ENCODE data around the gene MCU.
"Not testable (repeated sequence)": the region's sequence is repeated elsewhere in the genome, so short reads cannot be mapped to it uniquely, and the experiment has no call there.

The MCU gene

DNA sequence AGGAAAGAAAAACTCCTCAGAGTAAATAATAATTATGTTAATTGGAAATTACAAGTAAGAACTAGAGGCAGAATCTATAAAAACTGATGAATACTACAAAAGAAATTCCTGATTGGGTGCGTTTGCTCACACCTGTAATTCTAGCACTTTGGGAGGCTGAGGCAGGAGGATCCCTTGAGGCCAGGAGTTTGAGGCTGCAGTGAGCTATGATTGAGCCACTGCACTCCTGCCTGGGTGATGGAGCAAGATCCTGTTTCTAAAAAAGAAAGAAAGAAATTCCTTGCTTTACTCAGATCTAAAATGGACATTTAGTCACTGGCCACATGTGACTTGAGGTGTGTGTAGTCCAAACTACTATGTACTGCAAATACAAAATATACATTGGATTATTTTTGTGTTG, 42.0 kb downstream of the MCU start:
- ChIA-PET CTCF (interaction anchor here (1.2 to 1.8 kb wide), 3 partner anchors 10 to 285 kb away, joined by 3 to 6 read pairs (median 3); no protein-coding TSS in a partner anchor), POLR2A (no interaction called here)
- DNase-seq (ENCODE audit: extremely low spot score) = no peak
- TF ChIP-seq, protein P1, sequence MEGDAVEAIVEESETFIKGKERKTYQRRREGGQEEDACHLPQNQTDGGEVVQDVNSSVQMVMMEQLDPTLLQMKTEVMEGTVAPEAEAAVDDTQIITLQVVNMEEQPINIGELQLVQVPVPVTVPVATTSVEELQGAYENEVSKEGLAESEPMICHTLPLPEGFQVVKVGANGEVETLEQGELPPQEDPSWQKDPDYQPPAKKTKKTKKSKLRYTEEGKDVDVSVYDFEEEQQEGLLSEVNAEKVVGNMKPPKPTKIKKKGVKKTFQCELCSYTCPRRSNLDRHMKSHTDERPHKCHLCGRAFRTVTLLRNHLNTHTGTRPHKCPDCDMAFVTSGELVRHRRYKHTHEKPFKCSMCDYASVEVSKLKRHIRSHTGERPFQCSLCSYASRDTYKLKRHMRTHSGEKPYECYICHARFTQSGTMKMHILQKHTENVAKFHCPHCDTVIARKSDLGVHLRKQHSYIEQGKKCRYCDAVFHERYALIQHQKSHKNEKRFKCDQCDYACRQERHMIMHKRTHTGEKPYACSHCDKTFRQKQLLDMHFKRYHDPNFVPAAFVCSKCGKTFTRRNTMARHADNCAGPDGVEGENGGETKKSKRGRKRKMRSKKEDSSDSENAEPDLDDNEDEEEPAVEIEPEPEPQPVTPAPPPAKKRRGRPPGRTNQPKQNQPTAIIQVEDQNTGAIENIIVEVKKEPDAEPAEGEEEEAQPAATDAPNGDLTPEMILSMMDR (IDR thresholded peaks at IDR 0.05; ENCODE audit: control extremely low read depth, extremely low read depth, low read depth, missing control alignments) = no peak

DNA sequence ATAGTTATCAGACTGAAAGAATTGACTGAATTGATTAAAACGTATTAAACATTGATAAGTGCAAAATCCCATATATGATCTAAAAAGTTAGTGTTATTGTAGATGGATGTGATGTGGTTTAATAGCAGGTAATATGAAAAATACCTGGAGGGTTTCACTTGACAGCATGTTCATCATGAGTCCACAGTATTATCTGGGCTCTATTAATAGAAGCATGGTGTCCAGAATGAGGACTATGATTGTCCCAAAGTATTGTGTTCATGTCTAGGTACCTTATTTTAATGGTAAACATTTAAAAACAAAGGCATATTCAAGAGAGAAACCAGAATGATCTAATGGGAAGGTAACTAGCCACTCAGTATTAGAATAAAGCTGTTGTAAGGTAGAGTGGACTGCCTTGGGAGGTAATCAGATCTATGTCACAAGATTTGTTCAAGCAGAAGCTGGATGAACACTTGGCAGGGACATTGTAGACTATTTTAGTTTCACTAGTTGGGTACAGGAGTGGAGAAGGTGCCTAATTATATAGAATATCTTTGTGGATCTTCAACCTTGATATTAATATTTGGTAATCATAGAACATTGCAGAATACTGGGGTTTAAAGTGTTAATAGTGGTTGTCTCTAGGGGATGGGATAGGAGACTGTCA, 43.5 kb downstream of the MCU start:
- TF ChIP-seq, protein P1 (IDR thresholded peaks at IDR 0.05; ENCODE audit: control extremely low read depth, extremely low read depth, low read depth, missing control alignments) = no peak
- CTCF ChIA-PET = interaction anchor here (1.4 to 1.8 kb wide), 3 partner anchors 9 to 287 kb away, joined by 3 to 6 read pairs (median 3); no protein-coding TSS in a partner anchor
- no peak for DNase-seq (ENCODE audit: extremely low spot score)
- POLR2A ChIA-PET = no interaction called here

DNA sequence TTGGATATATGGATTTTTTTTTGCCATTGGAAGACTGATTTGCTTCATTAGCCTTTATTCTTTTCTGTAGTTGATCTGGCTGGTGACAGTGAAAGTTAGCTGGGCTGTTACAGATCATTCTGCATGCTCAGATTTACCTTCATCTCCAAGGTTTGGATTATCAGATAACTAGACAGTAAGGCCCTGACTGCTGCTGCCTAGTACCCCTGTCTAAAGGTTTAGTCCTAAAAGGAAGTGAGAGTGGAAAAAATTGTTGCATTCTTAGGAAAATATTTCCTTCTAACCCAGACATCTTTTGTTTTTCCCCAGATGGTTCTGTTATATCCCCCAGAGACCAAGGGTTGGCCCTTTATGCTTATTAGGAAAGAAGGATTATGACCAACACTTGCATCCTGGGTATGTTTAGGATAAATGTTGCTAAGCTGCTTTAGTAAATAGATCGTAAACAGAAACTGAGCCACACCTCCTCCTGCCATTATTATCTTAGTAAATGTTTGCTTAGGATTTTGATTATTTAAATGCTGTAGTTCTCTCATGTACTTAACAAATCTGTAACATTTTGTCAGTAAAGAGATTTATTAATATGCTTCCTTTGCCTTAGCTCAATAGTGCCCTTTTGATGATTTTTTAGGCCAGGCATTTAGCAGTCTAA, 44.4 kb downstream of the MCU start:
- POLR2A ChIA-PET = no interaction called here
- CTCF ChIA-PET = interaction anchor here (1.4 kb wide), 1 partner anchor 9 kb away, joined by 3 read pairs; no protein-coding TSS in a partner anchor
- no peak for DNase-seq (ENCODE audit: extremely low spot score)
- TF ChIP-seq, protein P1 (IDR thresholded peaks at IDR 0.05; ENCODE audit: control extremely low read depth, extremely low read depth, low read depth, missing control alignments) = no peak

DNA sequence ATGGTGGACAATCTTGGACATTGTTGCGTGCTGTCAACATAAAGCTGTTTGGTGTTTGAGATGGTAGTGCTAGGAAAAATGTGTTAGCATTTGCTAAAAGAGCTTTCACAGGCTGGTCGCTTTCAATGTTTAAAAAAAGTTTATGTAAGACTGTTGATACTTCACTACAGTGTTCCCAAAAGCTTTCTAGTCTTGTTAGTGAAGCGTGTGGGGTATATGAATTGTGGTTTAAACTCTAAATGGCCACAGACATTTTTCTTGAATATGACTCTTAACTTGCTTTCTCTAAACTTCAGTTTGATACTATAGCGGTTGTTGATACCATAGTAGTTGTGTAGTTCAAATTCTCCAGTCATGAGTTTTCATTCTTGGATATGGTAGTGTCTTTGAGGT, 44.9 kb downstream of the MCU start:
- CTCF ChIA-PET = interaction anchor here (1.4 kb wide), 1 partner anchor 9 kb away, joined by 3 read pairs; no protein-coding TSS in a partner anchor
- DNase-seq (ENCODE audit: extremely low spot score) = no peak
- POLR2A ChIA-PET = no interaction called here
- TF ChIP-seq, protein P1 (IDR thresholded peaks at IDR 0.05; ENCODE audit: control extremely low read depth, extremely low read depth, low read depth, missing control alignments) = no peak

DNA sequence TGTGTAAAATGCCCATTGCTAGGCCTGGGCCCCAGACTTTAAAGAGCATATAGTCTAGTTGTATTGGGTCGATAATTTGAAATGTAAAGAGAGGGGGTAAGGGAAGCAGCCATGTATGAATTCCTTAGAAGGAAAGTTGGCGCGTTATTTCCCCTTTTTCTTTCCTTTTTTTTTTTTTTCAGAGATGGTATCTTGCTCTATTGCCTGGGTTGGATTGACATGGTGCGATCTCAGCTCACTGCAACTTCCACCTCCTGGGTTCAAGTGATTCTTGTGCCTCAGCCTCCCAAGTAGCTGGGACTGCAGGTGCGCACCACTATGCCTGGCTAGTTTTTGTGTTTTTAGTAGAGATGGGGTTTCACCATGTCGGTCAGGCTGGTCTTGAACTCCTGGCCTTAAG, 45.4 kb downstream of the MCU start:
- DNase-seq (ENCODE audit: extremely low spot score); CTCF ChIA-PET; POLR2A ChIA-PET: not testable (repeated sequence)

DNA sequence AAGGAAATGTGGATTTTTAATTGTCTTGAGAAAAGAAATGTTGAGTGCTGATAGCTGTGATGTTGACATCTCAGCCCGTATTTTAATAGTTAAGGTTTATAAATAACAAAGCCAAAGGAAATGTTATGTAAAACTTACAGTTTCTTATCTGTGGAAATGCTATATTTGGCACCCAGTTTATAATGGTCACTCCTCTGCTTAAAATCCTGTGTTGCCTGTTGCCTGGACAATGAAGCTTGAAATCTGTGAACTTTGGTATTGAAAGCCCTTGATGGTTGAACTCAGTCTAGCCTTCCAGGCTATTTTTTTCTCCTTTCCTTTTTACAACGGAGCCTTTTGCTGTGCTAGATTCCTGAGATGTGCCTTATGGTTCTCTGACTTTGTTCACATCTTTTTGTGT, 46.5 kb downstream of the MCU start:
- ChIA-PET CTCF (interaction anchor here (1.7 kb wide), 1 partner anchor 43 kb away, joined by 5 read pairs; no protein-coding TSS in a partner anchor), POLR2A (no interaction called here)
- DNase-seq (ENCODE audit: extremely low spot score) = no peak

More for the DNA sequence above, 46.5 kb downstream of the MCU start:
- TF ChIP-seq, protein P1 (IDR thresholded peaks at IDR 0.05; ENCODE audit: control extremely low read depth, extremely low read depth, low read depth, missing control alignments) = no peak

All from GM10248 (cell line).